ENCODE measurements around the gene TSSK6. TPM values are rescaled to one million over a fixed set of nuclear protein-coding genes. Genes with fewer than 3 reads are reported as not detected.

Gene TSSK6
- 0.85 to 2.1 TPM (median 1.7 TPM) in 5 replicates for total RNA-seq (2022; extraction: Qiagen RNA extraction)

DNA sequence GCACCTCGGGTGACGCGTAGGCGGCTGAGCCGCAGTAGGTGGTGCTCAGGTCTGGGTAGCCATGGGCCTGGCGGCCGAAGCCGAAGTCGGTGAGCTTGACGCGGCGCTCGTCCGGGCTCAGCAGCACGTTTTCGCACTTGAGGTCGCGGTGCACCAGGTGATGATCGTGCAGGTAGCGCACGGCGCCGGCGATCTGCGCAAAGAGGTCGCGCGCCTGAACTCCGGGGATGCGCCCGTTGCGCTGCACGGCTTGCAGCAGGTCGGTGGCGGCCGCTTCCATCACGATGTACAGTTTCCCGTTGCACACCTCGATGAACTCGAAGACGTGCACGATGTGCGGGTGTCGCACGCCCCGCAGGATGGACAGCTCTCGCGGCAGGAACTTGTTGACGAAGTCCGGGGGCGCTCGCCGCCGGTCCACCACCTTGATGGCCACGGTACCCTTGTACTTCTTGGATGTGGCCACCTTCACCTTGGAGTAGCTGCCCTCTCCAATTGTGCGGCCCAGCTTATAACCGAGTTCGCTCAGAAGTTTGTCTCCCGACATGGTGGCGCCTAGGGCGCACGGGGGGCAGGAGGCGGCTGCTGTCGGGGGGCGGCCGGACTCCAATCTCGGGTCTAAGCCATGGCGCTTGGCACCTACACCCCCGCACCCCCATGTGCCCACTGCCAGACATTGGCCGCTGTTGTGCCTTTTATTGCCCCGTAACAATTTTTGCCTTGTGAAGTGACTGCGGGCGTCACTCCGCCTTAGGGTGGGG lies at the start of gene TSSK6:
TSS of gene TSSK6 (minus strand) at position 668 of the 761 bp plus-strand sequence. CDS start at position 547, 121 bp downstream.

GRCh38 chr19:19538061-19538784 lies 22.9 kb upstream of the TSSK6 start, which contains the start of gene CILP2:
Gene CILP2 (plus strand): TSS chr19:19538265. CDS start chr19:19538350, 85 bp downstream.

DNA sequence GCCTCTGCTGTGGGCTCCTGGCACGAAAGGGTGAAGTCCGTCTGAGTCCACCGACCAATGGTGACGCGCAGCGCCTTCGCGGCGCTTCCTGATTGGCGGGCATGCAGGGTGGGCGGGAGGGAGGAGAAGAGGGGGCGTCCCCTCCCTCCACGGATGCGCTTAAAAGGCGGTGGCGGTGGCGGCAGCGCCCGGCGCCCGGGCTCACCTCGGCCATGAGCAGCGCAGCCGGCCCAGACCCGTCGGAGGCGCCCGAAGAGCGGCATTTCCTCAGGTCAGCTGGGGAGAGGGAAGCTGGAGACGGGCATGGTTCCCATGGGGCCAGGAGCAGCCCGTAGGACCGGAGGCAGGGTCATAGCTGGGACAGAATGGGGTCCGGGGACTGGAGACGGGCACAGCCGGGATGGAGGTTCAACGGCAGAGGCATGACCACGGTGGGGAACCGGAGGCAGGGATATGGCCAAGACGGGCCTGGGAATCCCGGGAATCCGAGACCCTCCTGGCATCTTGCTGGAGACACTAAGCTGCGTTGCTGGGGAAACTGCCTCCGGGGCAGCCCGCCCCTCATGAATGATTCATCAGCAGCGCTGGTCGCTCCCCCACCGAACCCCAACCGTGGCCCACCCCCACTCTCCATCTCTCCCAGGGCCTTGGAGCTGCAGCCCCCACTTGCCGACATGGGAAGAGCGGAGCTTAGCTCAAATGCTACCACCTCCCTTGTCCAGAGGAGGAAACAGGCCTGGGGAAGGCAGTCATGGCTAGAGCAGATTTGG lies 13.6 kb upstream of the TSSK6 start, which contains the start of gene YJEFN3:
TSS of gene YJEFN3 (plus strand) at position 191 of the 770 bp plus-strand sequence. CDS start at position 213, 22 bp downstream.

GRCh38 chr19:19515642-19516519 lies 533 bp upstream of the TSSK6 start, which contains the start of gene NDUFA13:
Gene NDUFA13 (plus strand): TSS chr19:19516225. CDS start chr19:19516239, 14 bp downstream.

Other genes with a start within 250 kb of the TSSK6 start
- 0.46 to 0.88 TPM (median 0.50 TPM) in 5 replicates for gene TM6SF2, start 242.2 kb downstream of the TSSK6 start, total RNA-seq (2022; extraction: Qiagen RNA extraction)
- 22.4 to 34.5 TPM (median 25.9 TPM) in 5 replicates for gene SUGP1, start 195.0 kb downstream of the TSSK6 start, total RNA-seq (2022; extraction: Qiagen RNA extraction)
- gene MAU2, start 194.7 kb downstream of the TSSK6 start, total RNA-seq (2022; extraction: Qiagen RNA extraction) = 10.4 to 15.0 TPM (median 13.9 TPM) in 5 replicates
- 34.9 to 51.0 TPM (median 46.1 TPM) in 5 replicates for gene GATAD2A, start 109.9 kb downstream of the TSSK6 start, total RNA-seq (2022; extraction: Qiagen RNA extraction)
- gene NDUFA13, start 677 bp upstream of the TSSK6 start, total RNA-seq (2022; extraction: Qiagen RNA extraction) = 150 to 186 TPM (median 159 TPM) in 5 replicates
- 2.1 to 4.8 TPM (median 4.4 TPM) in 5 replicates for gene YJEFN3, start 13.4 kb upstream of the TSSK6 start, total RNA-seq (2022; extraction: Qiagen RNA extraction)
- 0.13 to 0.45 TPM (median 0.22 TPM) in 5 replicates for gene CILP2, start 22.7 kb upstream of the TSSK6 start, total RNA-seq (2022; extraction: Qiagen RNA extraction)
- 0.91 to 2.2 TPM (median 1.6 TPM) in 5 replicates for gene PBX4, start 103.1 kb upstream of the TSSK6 start, total RNA-seq (2022; extraction: Qiagen RNA extraction)
- 3.1 to 4.3 TPM (median 4.2 TPM) in 5 replicates for gene LPAR2, start 112.7 kb upstream of the TSSK6 start, total RNA-seq (2022; extraction: Qiagen RNA extraction)
- gene GMIP, start 128.1 kb upstream of the TSSK6 start, total RNA-seq (2022; extraction: Qiagen RNA extraction) = 4.0 to 5.7 TPM (median 4.9 TPM) in 5 replicates
- 22.9 to 36.5 TPM (median 34.2 TPM) in 5 replicates for gene ATP13A1, start 148.1 kb upstream of the TSSK6 start, total RNA-seq (2022; extraction: Qiagen RNA extraction)
- gene ZNF101, start 153.3 kb upstream of the TSSK6 start, total RNA-seq (2022; extraction: Qiagen RNA extraction) = 3.0 to 5.5 TPM (median 4.2 TPM) in 5 replicates
- gene ZNF14, start 217.6 kb upstream of the TSSK6 start, total RNA-seq (2022; extraction: Qiagen RNA extraction) = 1.5 to 2.1 TPM (median 1.9 TPM) in 5 replicates